ENCODE measurements around the gene GCG.

The GCG gene

GRCh38 chr2:162188451-162188850 is 36.4 kb upstream of the GCG start:
- no peak overlapping the region for H3K4me3 ChIP-seq (ENCODE audit: control insufficient read depth, low read depth, low read length)
- DNase-seq (ENCODE audit: low read depth), result no peak
- no peak for TF ChIP-seq CTCF (IDR thresholded peaks at IDR 0.05; ENCODE audit: control insufficient read depth, insufficient read depth, low read depth, low read length, missing control alignments)

GRCh38 chr2:162185541-162186232 is 33.6 kb upstream of the GCG start:
- no peak for DNase-seq (ENCODE audit: low read depth)
- no peak overlapping the region for H3K4me3 ChIP-seq (ENCODE audit: control insufficient read depth, low read depth, low read length)
- TF ChIP-seq CTCF (IDR thresholded peaks at IDR 0.05; ENCODE audit: control insufficient read depth, insufficient read depth, low read depth, low read length, missing control alignments), result no peak

GRCh38 chr2:162184821-162185450 is 32.9 kb upstream of the GCG start:
- no peak for DNase-seq (ENCODE audit: low read depth)
- no peak overlapping the region for H3K4me3 ChIP-seq (ENCODE audit: control insufficient read depth, low read depth, low read length)
- no peak for TF ChIP-seq CTCF (IDR thresholded peaks at IDR 0.05; ENCODE audit: control insufficient read depth, insufficient read depth, low read depth, low read length, missing control alignments)

- no peak for DNase-seq (ENCODE audit: low read depth)
- TF ChIP-seq CTCF (IDR thresholded peaks at IDR 0.05; ENCODE audit: control insufficient read depth, insufficient read depth, low read depth, low read length, missing control alignments), result no peak
- H3K4me3 ChIP-seq (ENCODE audit: control insufficient read depth, low read depth, low read length), result no peak overlapping the region
These were observed 32.3 kb upstream of the GCG start for GRCh38 chr2:162184359-162184758.

- no peak for DNase-seq (ENCODE audit: low read depth)
- no peak overlapping the region for H3K4me3 ChIP-seq (ENCODE audit: control insufficient read depth, low read depth, low read length)
- no peak for TF ChIP-seq CTCF (IDR thresholded peaks at IDR 0.05; ENCODE audit: control insufficient read depth, insufficient read depth, low read depth, low read length, missing control alignments)
These were observed 30.3 kb upstream of the GCG start for GRCh38 chr2:162182395-162182794.

- DNase-seq (ENCODE audit: low read depth), result no peak
- TF ChIP-seq CTCF (IDR thresholded peaks at IDR 0.05; ENCODE audit: control insufficient read depth, insufficient read depth, low read depth, low read length, missing control alignments), result no peak
- H3K4me3 ChIP-seq (ENCODE audit: control insufficient read depth, low read depth, low read length), result no peak overlapping the region
These were observed 25.3 kb upstream of the GCG start for GRCh38 chr2:162177301-162177700.
